ENCODE measurements around the gene KIAA1755. TPM values are rescaled to one million over a fixed set of nuclear protein-coding genes. Genes with fewer than 3 reads are reported as not detected.

The KIAA1755 gene
- total RNA-seq, 1 donor from 2014 or later, result 15.2 TPM

DNA sequence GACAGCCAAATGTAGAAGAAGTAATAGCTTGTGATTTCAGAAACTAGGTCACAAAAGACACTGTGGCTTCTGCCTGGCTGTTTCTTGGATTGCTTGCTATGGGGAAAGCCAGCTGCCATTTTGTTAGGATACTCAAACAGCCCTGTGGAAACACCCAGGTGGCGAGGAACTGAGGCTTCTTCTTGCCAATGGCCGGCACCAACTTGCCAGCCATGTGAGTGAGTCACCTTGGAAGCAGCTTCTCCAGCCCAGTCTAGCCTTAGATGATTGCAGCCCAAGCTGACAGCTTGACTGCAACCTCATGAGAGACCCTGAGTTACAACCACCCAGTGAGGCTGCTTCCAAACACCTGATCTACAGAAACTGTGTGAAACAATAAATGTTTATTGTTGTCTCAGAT is 11.9 kb upstream of the KIAA1755 start:
- intact Hi-C loops (cut with DNase I), result no loop called here

DNA sequence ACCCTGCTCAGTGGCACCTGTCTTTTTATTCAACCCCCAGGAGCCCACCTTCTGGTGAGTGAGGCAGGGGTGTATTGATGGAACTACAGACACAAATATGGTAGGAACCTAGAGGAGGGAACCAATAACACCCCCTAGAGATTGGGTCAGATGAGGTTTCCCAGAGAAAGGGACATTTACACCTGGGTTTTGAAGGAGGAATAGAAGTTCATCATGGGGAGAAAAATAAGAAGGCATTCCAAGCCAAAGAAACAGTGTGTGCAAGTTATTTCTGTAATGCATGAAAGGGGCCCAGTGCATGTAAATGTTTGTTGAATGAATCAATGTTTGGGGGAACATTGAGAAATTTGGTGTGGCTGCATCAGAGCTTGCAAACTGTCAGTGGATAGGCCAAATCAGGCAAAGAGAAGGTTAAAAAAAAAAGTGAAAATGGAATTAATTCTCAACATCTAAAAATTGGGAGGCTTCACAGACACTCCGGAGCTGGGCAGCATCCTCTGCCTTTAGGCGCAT is 11.1 kb upstream of the KIAA1755 start:
- Histone ChIP-seq H3K36me3 (no peaks in the 10 kb centered on the region), H3K27ac (peak overlapping the region; percentile 63 to 80), H3K4me3 (no peak overlapping the region), H3K4me1 (peaks cover 7 to 28% of the 10 kb centered on the region in 2 donors), H3K9me3 (peaks cover 0 to 3% of the 10 kb centered on the region in 2 donors), H3K27me3 (no peaks in the 10 kb centered on the region)
- DNase-seq (ENCODE audit: low spot score in 2 of 2), result peak in 1 of 2 donors; percentile 4
- intact Hi-C loops (cut with DNase I), result loop anchor here (2.0 kb wide), 1 partner anchor 17 kb away; no protein-coding TSS in a partner anchor
- TF ChIP-seq, protein P1, sequence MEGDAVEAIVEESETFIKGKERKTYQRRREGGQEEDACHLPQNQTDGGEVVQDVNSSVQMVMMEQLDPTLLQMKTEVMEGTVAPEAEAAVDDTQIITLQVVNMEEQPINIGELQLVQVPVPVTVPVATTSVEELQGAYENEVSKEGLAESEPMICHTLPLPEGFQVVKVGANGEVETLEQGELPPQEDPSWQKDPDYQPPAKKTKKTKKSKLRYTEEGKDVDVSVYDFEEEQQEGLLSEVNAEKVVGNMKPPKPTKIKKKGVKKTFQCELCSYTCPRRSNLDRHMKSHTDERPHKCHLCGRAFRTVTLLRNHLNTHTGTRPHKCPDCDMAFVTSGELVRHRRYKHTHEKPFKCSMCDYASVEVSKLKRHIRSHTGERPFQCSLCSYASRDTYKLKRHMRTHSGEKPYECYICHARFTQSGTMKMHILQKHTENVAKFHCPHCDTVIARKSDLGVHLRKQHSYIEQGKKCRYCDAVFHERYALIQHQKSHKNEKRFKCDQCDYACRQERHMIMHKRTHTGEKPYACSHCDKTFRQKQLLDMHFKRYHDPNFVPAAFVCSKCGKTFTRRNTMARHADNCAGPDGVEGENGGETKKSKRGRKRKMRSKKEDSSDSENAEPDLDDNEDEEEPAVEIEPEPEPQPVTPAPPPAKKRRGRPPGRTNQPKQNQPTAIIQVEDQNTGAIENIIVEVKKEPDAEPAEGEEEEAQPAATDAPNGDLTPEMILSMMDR (IDR thresholded peaks at IDR 0.05), result no peak

More for the DNA sequence above, 11.9 kb upstream of the KIAA1755 start:
- Histone ChIP-seq H3K4me3 (no peak overlapping the region), H3K9me3 (peaks cover 0 to 3% of the 10 kb centered on the region in 2 donors), H3K27me3 (no peaks in the 10 kb centered on the region), H3K27ac (peak overlapping the region in 1 of 2 donors; percentile 36), H3K4me1 (peaks cover 7 to 27% of the 10 kb centered on the region in 2 donors), H3K36me3 (no peaks in the 10 kb centered on the region)
- peak in 1 of 2 donors; percentile 63 for DNase-seq (ENCODE audit: low spot score in 2 of 2)
- TF ChIP-seq, protein P1 (IDR thresholded peaks at IDR 0.05), result no peak

DNA sequence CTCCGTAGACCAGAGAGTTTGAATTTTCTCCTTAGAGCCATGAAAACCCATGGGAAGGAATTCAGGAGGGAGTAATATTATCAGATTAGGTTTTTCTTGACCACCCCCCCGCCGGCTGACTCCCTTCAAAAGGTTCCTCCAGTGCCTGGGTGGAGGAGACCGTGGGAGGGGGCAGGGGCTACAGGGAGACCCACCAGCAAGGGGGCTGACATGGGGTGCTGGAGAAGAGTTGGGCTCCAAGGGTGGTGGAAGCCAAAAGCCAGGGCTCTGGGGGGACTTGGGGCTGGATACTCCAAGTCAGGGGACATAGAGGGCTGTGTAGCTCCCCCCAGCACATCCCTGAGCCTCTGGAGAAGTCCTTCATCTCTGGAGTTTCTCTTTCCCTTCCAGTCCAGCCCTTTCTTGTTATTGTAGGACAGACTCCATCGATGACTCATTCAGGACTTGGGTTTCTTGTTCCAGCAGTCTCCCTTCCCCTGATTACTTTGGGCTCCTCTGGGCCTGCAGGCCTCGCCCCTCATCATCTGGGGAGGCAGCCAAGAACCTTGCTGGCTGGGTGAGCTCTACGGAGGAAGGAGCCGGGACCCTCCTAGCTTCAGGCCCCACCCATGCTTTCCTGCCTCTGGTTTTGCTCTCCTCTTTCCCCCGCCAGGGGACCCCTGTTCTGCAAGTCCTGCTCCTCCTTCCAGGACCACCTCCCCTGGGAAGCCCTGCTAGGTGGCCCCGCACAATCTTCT is 10.5 kb upstream of the KIAA1755 start:
- Histone ChIP-seq H3K4me1 (peaks cover 7 to 28% of the 10 kb centered on the region in 2 donors), H3K27me3 (no peaks in the 10 kb centered on the region), H3K36me3 (no peaks in the 10 kb centered on the region), H3K4me3 (peak overlapping the region in 1 of 2 donors; percentile 43), H3K27ac (peak overlapping the region; percentile 63 to 80), H3K9me3 (peaks cover 0 to 3% of the 10 kb centered on the region in 2 donors)
- DNase-seq (ENCODE audit: low spot score in 2 of 2), result peak in 1 of 2 donors; percentile 91
- intact Hi-C loops (cut with DNase I), result loop anchor here (1.0 to 2.0 kb wide), 2 partner anchors 11 to 16 kb away; partner anchors contain the start of gene KIAA1755
- TF ChIP-seq, protein P1 (IDR thresholded peaks at IDR 0.05), result no peak

DNA sequence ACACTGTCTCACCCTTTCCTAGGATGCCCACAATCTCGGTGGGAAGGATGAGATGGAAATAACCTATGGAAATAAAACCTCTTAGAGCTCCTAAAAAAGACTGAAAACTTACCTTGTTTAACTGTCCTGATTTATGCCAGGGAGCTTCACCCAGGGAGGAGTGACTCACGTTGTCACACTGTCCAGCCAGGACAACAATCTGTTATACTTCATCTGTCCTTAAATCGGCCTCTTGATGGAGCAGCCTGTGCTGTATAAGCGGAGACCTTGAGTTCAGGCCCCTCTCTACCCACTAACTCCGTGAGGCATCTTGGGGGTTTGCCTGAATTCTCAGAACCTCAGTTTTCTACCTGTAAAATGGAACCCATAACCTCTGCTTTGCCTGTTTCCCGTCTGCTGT is 9.2 kb upstream of the KIAA1755 start:
- Histone ChIP-seq H3K4me1 (peaks cover 7 to 28% of the 10 kb centered on the region in 2 donors), H3K27ac (no peak overlapping the region), H3K36me3 (no peaks in the 10 kb centered on the region), H3K9me3 (peaks cover 0 to 3% of the 10 kb centered on the region in 2 donors), H3K27me3 (no peaks in the 10 kb centered on the region), H3K4me3 (no peak overlapping the region)
- intact Hi-C loops (cut with DNase I), result loop anchor here (1.0 to 2.0 kb wide), 2 partner anchors 9 to 15 kb away; partner anchors contain the start of gene KIAA1755
- peak in 1 of 2 donors; percentile 58 for DNase-seq (ENCODE audit: low spot score in 2 of 2)
- TF ChIP-seq, protein P1 (IDR thresholded peaks at IDR 0.05), result no peak

DNA sequence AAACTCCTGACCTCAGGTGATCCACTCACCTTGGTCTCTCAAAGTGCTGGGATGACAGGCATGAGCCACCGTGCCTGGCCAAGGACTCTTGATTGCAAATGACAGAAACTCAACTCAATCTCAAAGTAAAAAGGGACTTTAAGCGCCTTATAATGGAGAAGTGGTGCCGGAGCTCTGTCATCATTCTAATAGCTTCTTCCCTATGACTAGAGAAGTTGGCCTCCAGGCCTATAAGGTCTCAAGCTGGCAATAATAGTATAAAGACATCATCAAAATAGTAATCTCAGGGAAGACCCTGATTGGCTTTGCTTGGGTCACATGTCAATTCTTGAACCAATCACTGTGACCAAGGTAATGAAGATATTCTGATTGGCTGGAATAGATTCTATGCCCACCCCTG is 8.5 kb upstream of the KIAA1755 start:
- H3K4me3 ChIP-seq, result no peak overlapping the region
- H3K9me3 ChIP-seq, result no peaks in the 10 kb centered on the region
- no peaks in the 10 kb centered on the region for H3K27me3 ChIP-seq
- H3K27ac ChIP-seq, result no peak overlapping the region
- intact Hi-C loops (cut with DNase I), result no loop called here
- peak in 1 of 2 donors; percentile 15 for DNase-seq (ENCODE audit: low spot score in 2 of 2)
- no peaks in the 10 kb centered on the region for H3K36me3 ChIP-seq
- H3K4me1 ChIP-seq, result peaks cover 7 to 28% of the 10 kb centered on the region in 2 donors
- TF ChIP-seq, protein P1 (IDR thresholded peaks at IDR 0.05), result no peak

Measured in ascending aorta (tissue), 2 donors.